HepG2 (cell line): ENCODE results near the gene DBX2.

Experiments
- EZH2 ChIP-seq: conservative IDR thresholded peaks from 2 replicates; pipeline ENCODE4 v1.6.1; 2012; ENCODE audit warnings: mild to moderate bottlenecking, low read depth, low read length, moderate library complexity
- HDAC6 ChIP-seq: fragments of 200-600 bp; sonication (generic); IDR thresholded peaks from 2 replicates; pipeline ENCODE4 v1.7.0; 2017; ENCODE audit warnings: mild to moderate bottlenecking, antibody characterized with exemption, low read length, low read depth
- NAIF1 ChIP-seq: sonication (generic); formaldehyde crosslinking; IDR thresholded peaks from 2 replicates; pipeline ENCODE4 v1.5.0; 2020; ENCODE audit warnings: mild to moderate bottlenecking, missing genetic modification reagents, borderline replicate concordance
- SETDB1 ChIP-seq: sonication (generic); formaldehyde crosslinking; IDR thresholded peaks from 2 replicates; pipeline ENCODE4 v1.5.1; 2020; ENCODE audit warnings: missing genetic modification reagents, mild to moderate bottlenecking, borderline replicate concordance
- SUZ12 ChIP-seq: fragments of 150-350 bp; IDR thresholded peaks from 2 replicates; pipeline ENCODE4 v1.6.1; 2014; ENCODE audit warnings: low read depth, low read length
- ZNF550 ChIP-seq: sonication (generic); formaldehyde crosslinking; IDR thresholded peaks from 2 replicates; pipeline ENCODE4 v1.4.0; 2020; ENCODE audit warnings: mild to moderate bottlenecking, missing genetic modification reagents, borderline replicate concordance
- TF ChIP-seq, protein P1 (sequence below): sonication (generic); formaldehyde crosslinking; conservative IDR thresholded peaks from 2 replicates; pipeline ENCODE4 v1.4.0; 2020; ENCODE audit warnings: missing genetic modification reagents

DNA sequence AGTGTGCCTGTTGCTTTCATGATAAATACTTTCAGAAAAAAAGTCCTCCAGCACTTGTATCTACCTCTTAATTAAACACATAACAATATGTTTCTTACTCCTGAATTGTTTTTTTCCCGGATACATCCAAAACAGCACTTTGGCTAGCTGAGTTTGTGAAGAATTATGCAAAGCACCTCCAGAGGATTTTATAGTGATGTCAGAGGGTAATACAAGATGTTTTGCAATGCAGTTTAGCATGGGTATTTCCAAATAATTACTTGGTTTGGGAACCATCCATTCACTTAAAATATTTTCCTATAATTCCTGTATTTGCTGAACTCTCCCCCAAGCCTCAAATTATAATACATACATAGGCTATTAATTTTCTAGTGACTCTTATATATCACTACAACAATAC lies 37.7 kb upstream of the DBX2 start:
- TF ChIP-seq EZH2: no peak
- TF ChIP-seq SUZ12: no peak
- TF ChIP-seq, protein P1, sequence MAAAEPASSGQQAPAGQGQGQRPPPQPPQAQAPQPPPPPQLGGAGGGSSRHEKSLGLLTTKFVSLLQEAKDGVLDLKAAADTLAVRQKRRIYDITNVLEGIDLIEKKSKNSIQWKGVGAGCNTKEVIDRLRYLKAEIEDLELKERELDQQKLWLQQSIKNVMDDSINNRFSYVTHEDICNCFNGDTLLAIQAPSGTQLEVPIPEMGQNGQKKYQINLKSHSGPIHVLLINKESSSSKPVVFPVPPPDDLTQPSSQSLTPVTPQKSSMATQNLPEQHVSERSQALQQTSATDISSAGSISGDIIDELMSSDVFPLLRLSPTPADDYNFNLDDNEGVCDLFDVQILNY (CRISPR knock-in tag): no peak
- TF ChIP-seq HDAC6: no peak
- no peak for TF ChIP-seq SETDB1 (CRISPR knock-in tag)
- TF ChIP-seq ZNF550: no peak
- no peak for TF ChIP-seq NAIF1 (CRISPR knock-in tag)
